NCI-H2227 (cell line): Measurements from ENCODE around the gene HHATL.

ENCODE experiments used
- DNase-seq: peaks from one replicate; lab custom pipeline; 2025; ENCODE audit not compliant: unreplicated experiment; lab: John Stamatoyannopoulos, UW

The HHATL gene

GRCh38 chr3:42685891-42686820 lies 16.4 kb downstream of the HHATL start:
- DNase-seq: no peak

- no peak for DNase-seq
Observed at GRCh38 chr3:42685363-42685881, 17.2 kb downstream of the HHATL start, which contains the start of gene KLHL40. Gene KLHL40 (plus strand): TSS chr3:42685537. CDS start chr3:42685619, 82 bp downstream.

GRCh38 chr3:42684632-42685362 lies 17.8 kb downstream of the HHATL start:
- DNase-seq: no peak

GRCh38 chr3:42683875-42684598 lies 18.6 kb downstream of the HHATL start:
- no peak for DNase-seq

GRCh38 chr3:42682301-42683070 lies 20.1 kb downstream of the HHATL start:
- no peak for DNase-seq

- DNase-seq: no peak
Observed at GRCh38 chr3:42681361-42682038, 21.1 kb downstream of the HHATL start.

- no peak for DNase-seq
Observed at GRCh38 chr3:42680806-42681205, 21.8 kb downstream of the HHATL start.

- DNase-seq: no peak
Observed at GRCh38 chr3:42680271-42680670, 22.3 kb downstream of the HHATL start.

GRCh38 chr3:42678447-42678846 lies 24.2 kb downstream of the HHATL start:
- no peak for DNase-seq

GRCh38 chr3:42675909-42676308 lies 26.7 kb downstream of the HHATL start:
- no peak for DNase-seq

- DNase-seq: no peak
Observed at GRCh38 chr3:42674146-42674545, 28.5 kb downstream of the HHATL start.

- no peak for DNase-seq
Observed at GRCh38 chr3:42673082-42673481, 29.5 kb downstream of the HHATL start.

- DNase-seq: no peak
Observed at GRCh38 chr3:42672515-42672914, 30.1 kb downstream of the HHATL start.

GRCh38 chr3:42670670-42671069 lies 31.9 kb downstream of the HHATL start:
- DNase-seq: no peak

GRCh38 chr3:42670051-42670576 lies 32.5 kb downstream of the HHATL start:
- DNase-seq: no peak

GRCh38 chr3:42668793-42669217 lies 33.8 kb downstream of the HHATL start:
- no peak for DNase-seq

- DNase-seq: no peak
Observed at GRCh38 chr3:42668413-42668760, 34.2 kb downstream of the HHATL start.

- no peak for DNase-seq
Observed at GRCh38 chr3:42667523-42668412, 34.8 kb downstream of the HHATL start.

- no peak for DNase-seq
Observed at GRCh38 chr3:42667096-42667522, 35.5 kb downstream of the HHATL start.
